Natural killer cell (primary cell): ENCODE measurements around the gene TRPC4. TPM values are rescaled to one million over a fixed set of nuclear protein-coding genes. Genes with fewer than 3 reads are reported as not detected.

Experiments used
- ATAC-seq, 3 donors: fragments of 150-1000 bp in 2 of 3; fragments of 200-7000 bp in 1 of 3; cut with Tn5 transposase; 1 replicate in 1 of 3; 2 replicates in 2 of 3; pipeline ENCODE4 v1.10.0; 2021; ENCODE audit warnings: mild to moderate bottlenecking in 2 of 3, moderate library complexity in 2 of 3
- DNase-seq, 2 donors: peaks; one replicate each; pipeline versions ENCODE4 v3.0.0 to v3.0.0-alpha.2; 2013 to 2021; ENCODE audit warnings: mixed read lengths in 1 of 2
- H3K27ac ChIP-seq: one replicate; pipeline ENCODE4 v1.5.1; 2013; ENCODE audit warnings: mild to moderate bottlenecking, low read length
- H3K27me3 ChIP-seq: one replicate; pipeline ENCODE4 v1.6.1; 2013; ENCODE audit warnings: low read length; ENCODE audit not compliant: control insufficient read depth, insufficient read depth
- H3K36me3 ChIP-seq: one replicate; pipeline ENCODE4 v1.6.1; 2013; ENCODE audit warnings: low read length; ENCODE audit not compliant: control insufficient read depth, insufficient read depth
- H3K4me1 ChIP-seq: one replicate; pipeline ENCODE4 v1.6.1; 2013; ENCODE audit warnings: low read length; ENCODE audit not compliant: control insufficient read depth, insufficient read depth
- H3K4me3 ChIP-seq: one replicate; pipeline ENCODE4 v1.5.1; 2013; ENCODE audit warnings: low read length
- H3K9me3 ChIP-seq: one replicate; pipeline ENCODE4 v1.6.1; 2013; ENCODE audit warnings: low read length; ENCODE audit not compliant: control insufficient read depth, insufficient read depth
- H3K27ac Mint-ChIP-seq, 2 donors: one replicate each; pipeline ENCODE4 v1.8.0; 2022; ENCODE audit warnings: mild to moderate bottlenecking in 2 of 2, mixed read lengths in 2 of 2, moderate library complexity in 1 of 2
- H3K27me3 Mint-ChIP-seq, 2 donors: one replicate each; pipeline ENCODE4 v1.8.0; 2022; ENCODE audit warnings: low read depth in 2 of 2, mixed read lengths in 2 of 2
- H3K36me3 Mint-ChIP-seq: one replicate; pipeline ENCODE4 v1.8.0; 2022; ENCODE audit warnings: mixed read lengths
- H3K4me1 Mint-ChIP-seq, 2 donors: one replicate each; pipeline ENCODE4 v1.8.0; 2022; ENCODE audit warnings: mixed read lengths in 2 of 2
- H3K4me3 Mint-ChIP-seq: one replicate; pipeline ENCODE4 v1.8.0; 2022; ENCODE audit warnings: mild to moderate bottlenecking, moderate library complexity, mixed read lengths
- H3K9me3 Mint-ChIP-seq, 2 donors: one replicate each; pipeline ENCODE4 v1.8.0; 2022; ENCODE audit warnings: mixed read lengths in 2 of 2
- CTCF ChIP-seq: fragments of 200-600 bp; IDR thresholded peaks from one replicate; pipeline ENCODE4 v1.8.0; 2022; ENCODE audit warnings: antibody characterized with exemption
- WGBS: methylation state at CpG from one replicate; pipeline ENCODE4 v1.1.7; 2013; ENCODE audit warnings: missing lambda C conversion rate; ENCODE audit not compliant: insufficient coverage; 5-methylcytosine and 5-hydroxymethylcytosine counted together
- intact Hi-C: fragments of 100-400 bp; cut with micrococcal nuclease; formaldehyde crosslinking; loops from one replicate; pipeline ENCODE4 v1.14.2; 2022
- total RNA-seq, 4 donors: library from RNA; stranded (reverse); fragments of 120-200 nt in 1 of 4; gene quantifications; one replicate each; pipeline versions ENCODE4 v1.2.3 to v1.2.4, GENCODE V29; 2013 to 2022

TRPC4 gene
- total RNA-seq, 3 donors from 2014 or later (not counting 1 experiment from before 2014, with no cell fraction given), result not detected

GRCh38 chr13:37613236-37613635, 256.3 kb downstream of the TRPC4 start:
- WGBS, result 91% methylated on average over 1 of the region's 3 CpGs
- no peak for TF ChIP-seq CTCF
- intact Hi-C loops, result no loop called here
- Mint-ChIP-seq H3K27me3 (no peaks in the 10 kb centered on the region), H3K27ac (no peak overlapping the region), H3K4me1 (no peaks in the 10 kb centered on the region), H3K4me3 (no peak overlapping the region), H3K36me3 (no peaks in the 10 kb centered on the region), H3K9me3 (peaks cover 5 to 9% of the 10 kb centered on the region in 2 donors)
- Histone ChIP-seq H3K4me3 (no peak overlapping the region), H3K9me3 (no peaks in the 10 kb centered on the region), H3K27ac (no peak overlapping the region), H3K36me3 (no peaks in the 10 kb centered on the region), H3K27me3 (no peaks in the 10 kb centered on the region), H3K4me1 (no peaks in the 10 kb centered on the region)
- no peak for ATAC-seq
- no peak for DNase-seq

- no peak for TF ChIP-seq CTCF
- Histone ChIP-seq H3K27me3 (no peaks in the 10 kb centered on the region), H3K4me3 (no peak overlapping the region), H3K27ac (no peak overlapping the region), H3K9me3 (no peaks in the 10 kb centered on the region), H3K36me3 (no peaks in the 10 kb centered on the region), H3K4me1 (no peaks in the 10 kb centered on the region)
- no peak overlapping the region for H3K4me3 Mint-ChIP-seq
- no peak overlapping the region for H3K27ac Mint-ChIP-seq
- intact Hi-C loops, result no loop called here
- H3K4me1 Mint-ChIP-seq, result no peaks in the 10 kb centered on the region
- ATAC-seq (no peak), DNase-seq (no peak)
- WGBS, result no CpG with 5 or more reads among the region's 1 CpG
- H3K36me3 Mint-ChIP-seq, result peaks cover 7% of the 10 kb centered on the region
- no peaks in the 10 kb centered on the region for H3K27me3 Mint-ChIP-seq
- peaks cover 8 to 9% of the 10 kb centered on the region in 2 donors for H3K9me3 Mint-ChIP-seq
These were observed 260.7 kb downstream of the TRPC4 start for GRCh38 chr13:37608750-37609339.

GRCh38 chr13:37602733-37603381, 266.7 kb downstream of the TRPC4 start:
- no peaks in the 10 kb centered on the region for H3K36me3 ChIP-seq
- H3K4me1 ChIP-seq, result no peaks in the 10 kb centered on the region
- H3K27ac ChIP-seq, result no peak overlapping the region
- H3K4me3 Mint-ChIP-seq, result no peak overlapping the region
- H3K9me3 ChIP-seq, result no peaks in the 10 kb centered on the region
- no peaks in the 10 kb centered on the region for H3K4me1 Mint-ChIP-seq
- DNase-seq (no peak), ATAC-seq (no peak)
- TF ChIP-seq CTCF, result no peak
- H3K27me3 Mint-ChIP-seq, result no peaks in the 10 kb centered on the region
- no peak overlapping the region for H3K4me3 ChIP-seq
- H3K9me3 Mint-ChIP-seq, result peaks cover 4 to 12% of the 10 kb centered on the region in 2 donors
- intact Hi-C loops, result no loop called here
- 100% methylated on average over 2 of the region's 5 CpGs for WGBS
- H3K27me3 ChIP-seq, result no peaks in the 10 kb centered on the region
- no peak overlapping the region for H3K27ac Mint-ChIP-seq
- peaks cover 7% of the 10 kb centered on the region for H3K36me3 Mint-ChIP-seq
